Measurements from ENCODE around the gene SNHG17.
"Not testable (repeated sequence)": the region's sequence is repeated elsewhere in the genome, so short reads cannot be mapped to it uniquely, and the experiment has no call there.

The SNHG17 gene

DNA sequence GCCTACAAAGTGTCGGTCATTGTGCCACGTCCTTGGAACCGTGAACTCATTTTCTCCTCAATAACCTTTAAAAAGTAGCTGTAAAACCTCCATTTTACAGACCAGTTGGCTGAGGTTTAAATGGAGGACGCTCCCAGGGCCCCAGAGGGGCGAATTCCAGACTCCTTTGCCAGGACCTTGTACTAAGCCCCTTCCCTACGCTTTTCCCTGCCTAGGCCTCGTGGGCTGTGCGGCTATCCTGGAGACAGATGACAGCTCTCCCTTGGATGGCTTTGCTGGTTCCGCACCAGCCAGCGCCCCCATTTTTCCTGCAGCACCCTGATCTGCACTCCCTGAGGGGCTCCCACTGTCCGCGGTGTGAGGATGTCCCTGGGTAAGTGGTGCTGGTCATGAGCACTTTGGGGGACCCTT, 12.1 kb upstream of the SNHG17 start:
- no peak for DNase-seq

GRCh38 chr20:38446441-38447209, 11.5 kb upstream of the SNHG17 start:
- peak; percentile 73 for DNase-seq

DNA sequence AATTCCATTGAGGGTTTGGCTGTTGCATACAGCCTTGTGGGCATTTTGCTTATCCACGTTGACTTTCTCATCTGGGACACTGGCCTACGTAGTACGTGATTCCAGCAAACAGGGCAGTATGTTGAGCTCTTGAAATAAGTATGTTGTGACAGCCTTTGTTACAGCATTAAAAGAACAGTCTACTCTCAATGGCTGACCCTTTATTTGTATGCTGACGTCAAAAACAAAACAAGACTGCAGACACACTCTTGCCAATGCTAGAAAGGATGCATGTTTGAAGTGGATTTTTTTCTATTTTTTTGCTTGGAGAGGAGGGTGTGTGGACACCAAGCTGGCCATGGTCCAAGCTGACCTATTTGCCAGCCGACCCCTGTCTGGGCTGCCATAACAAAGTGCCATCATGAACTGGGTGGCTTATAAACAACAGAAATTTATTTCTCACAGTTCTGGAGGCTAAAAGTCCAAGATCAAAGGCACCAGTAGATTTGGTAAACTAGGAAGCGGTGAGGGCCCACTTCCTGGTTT, 10.8 kb upstream of the SNHG17 start:
- DNase-seq: no peak

DNA sequence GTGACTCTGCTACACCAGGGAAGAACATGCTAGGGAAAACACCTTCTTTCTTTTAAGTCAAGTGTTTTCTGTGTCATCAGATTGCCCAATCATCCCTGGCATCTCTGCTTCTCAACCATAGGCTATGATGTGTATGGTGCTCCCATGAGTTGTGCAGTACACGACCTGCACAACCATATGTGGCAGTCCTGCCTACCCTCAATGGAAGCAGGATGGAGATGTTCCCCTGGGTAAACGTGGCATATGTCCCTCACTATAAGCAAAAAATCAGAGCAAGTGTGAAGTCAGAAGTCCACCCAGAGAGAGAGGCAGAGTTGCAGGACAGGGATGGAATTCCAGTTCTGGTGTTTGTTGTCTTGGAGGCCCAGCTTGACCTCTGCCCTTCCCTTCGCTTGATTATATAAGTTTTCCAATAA, 10.3 kb upstream of the SNHG17 start:
- DNase-seq: no peak

- no peak for DNase-seq
These were observed 6.8 kb upstream of the SNHG17 start for GRCh38 chr20:38441916-38442315.

- DNase-seq: not testable (repeated sequence)
These were observed 6.0 kb upstream of the SNHG17 start for GRCh38 chr20:38441110-38441509.

- no peak for DNase-seq
These were observed 2.7 kb upstream of the SNHG17 start for GRCh38 chr20:38437796-38438195.

DNA sequence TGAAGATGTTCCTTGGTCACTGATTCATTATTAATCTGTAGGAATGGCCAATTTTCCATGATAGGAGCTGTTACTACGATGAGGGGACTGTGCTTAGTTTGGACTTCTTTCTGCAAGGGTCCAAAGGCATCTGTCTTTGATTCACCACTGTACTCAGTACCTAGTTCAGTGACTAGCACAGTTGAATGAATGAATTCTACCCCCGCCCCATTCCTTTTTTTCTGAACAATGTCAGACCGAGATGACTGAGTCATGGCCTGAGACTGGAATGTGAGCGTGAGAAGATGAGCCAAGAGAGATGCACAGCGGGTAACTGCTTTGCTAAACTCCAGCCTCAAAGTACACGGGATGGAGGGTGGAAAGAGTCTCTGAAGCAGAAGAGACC, 419 bp upstream of the SNHG17 start:
- no peak for DNase-seq

DNA sequence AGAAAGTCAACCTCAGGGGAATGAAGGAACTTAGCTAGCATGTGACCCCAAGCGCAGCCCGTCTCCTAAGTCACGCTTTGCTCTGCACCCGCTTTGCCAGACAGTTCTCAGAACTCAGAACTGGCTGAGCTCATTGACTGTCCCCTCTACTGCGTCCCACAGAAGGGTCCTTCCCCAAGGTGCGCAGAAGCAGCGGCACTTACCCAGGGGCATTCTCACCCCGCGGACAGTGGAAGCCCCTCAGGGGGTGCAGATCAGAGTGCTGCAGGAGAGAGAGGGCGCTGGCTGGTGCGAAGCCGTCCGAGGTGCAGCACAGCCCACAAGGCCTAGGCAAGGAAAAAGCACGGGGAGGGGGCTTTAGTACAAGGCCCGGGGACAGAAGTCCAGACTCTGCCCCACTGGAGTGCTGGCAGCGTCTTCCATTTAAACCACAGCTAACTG, 807 bp downstream of the SNHG17 start:
- no peak for DNase-seq

GRCh38 chr20:38433304-38433972, 1.7 kb downstream of the SNHG17 start:
- DNase-seq: no peak

DNA sequence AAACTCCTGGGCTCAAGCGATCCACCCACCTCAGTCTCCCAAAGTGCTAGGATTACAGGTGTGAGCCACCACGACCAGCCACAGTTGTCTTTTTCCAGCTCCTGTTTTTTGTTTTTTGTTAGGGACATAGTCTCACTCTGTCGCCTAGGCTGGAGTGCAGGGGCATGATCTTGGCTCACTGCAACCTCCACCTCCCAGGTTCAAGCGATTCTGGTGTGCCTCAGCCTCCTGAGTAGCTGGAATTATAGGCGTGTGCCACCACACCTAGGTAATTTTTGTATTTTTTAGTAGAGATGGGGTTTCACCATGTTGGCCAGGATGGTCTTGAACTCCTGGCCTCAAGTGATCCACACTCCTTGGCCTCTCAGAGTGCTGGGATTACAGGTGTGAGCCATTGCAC, 2.3 kb downstream of the SNHG17 start:
- DNase-seq: not testable (repeated sequence)

- DNase-seq: no peak
These were observed 2.8 kb downstream of the SNHG17 start for GRCh38 chr20:38432292-38432691.

DNA sequence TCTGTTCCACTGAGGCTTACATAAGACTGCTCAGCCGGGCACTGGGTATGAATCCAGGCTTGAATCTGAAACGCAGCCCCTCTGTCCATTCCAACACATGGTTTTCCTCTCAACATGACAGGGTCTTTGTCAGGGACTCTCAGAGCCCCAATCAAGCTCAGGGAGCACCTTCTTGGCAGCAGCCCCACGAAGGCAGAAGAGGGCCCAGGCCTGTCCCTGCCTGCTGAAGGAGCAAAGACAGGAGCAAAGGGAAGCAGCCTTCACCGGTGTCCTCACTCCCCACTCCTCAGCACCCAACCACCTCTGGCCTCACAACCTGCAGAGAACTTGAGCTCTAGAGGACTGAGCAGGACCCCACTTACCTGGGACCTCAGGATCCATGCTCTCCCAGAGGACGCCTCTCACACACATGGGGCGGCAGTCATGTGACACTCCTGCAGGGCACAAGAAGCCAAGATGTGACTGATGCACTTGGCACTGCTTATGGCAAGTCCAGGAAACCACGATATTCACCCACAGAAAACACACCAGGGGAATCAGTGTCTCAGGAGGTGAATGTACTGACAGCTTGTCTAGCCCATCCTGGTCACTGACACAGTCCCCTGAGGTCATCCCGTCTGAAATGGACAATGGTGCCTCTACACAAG, 4.3 kb downstream of the SNHG17 start:
- DNase-seq: no peak

DNA sequence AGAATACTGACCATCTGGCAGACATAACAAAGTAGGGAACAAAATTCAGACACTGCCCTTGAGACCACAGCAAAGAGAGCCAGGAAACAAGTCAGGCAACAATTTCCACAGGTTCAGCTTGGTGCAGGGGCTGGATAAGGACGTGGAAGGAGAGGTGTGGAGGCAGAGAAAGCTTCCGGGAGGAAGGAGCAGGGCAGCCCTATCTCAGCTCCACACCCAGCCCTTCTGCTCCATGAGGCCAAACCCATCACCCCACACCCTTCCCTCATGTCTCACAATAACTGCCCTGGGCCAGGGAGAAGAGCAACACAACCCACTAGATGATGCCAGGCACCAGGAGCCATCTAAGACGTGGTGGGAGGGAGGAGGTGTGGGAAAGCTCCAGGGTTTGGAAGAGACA, 5.8 kb downstream of the SNHG17 start:
- no peak for DNase-seq

DNA sequence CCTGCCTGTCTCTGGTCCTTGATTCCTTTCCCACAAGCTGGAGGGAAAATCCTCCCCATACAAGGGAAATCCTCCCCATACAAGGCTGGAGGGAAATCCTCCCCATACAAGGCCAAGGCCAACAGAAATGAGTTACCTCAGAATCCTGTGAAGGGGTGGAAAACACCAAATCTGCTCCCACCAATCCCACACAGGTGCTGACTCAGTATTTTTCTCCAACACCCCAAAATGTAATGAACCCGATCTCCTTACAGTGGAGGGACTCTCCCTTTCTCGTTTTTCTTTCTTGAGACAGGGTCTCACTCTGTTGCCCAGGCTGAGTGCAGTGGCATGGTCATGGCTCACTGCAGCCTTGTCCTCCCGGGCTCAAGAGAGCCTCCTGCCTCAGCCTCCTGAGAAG, 6.3 kb downstream of the SNHG17 start:
- no peak for DNase-seq

GRCh38 chr20:38427655-38428023, 7.5 kb downstream of the SNHG17 start:
- DNase-seq: no peak

- no peak for DNase-seq
These were observed 8.9 kb downstream of the SNHG17 start for GRCh38 chr20:38426006-38426897.

DNA sequence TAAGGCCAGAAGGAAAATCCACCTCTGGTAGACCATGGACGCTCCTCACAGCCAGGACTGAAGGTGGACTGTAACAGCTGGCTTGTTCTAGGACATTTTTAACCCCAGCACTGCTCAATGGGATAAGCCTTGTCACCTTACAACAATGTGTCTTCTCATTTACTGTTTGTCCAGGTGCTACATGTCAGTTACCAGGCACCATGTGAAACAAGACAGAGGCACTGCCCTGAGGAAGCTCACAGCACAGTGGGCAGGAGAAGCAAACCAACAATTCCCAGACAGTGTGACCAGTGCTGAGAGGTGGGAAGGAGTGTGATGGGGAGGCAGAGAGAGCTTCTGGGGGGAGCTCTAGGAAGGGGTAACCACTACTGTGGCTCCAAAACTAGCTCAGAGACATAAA, 10.7 kb downstream of the SNHG17 start:
- DNase-seq: no peak

GRCh38 chr20:38423541-38423940, 11.6 kb downstream of the SNHG17 start:
- no peak for DNase-seq

DNA sequence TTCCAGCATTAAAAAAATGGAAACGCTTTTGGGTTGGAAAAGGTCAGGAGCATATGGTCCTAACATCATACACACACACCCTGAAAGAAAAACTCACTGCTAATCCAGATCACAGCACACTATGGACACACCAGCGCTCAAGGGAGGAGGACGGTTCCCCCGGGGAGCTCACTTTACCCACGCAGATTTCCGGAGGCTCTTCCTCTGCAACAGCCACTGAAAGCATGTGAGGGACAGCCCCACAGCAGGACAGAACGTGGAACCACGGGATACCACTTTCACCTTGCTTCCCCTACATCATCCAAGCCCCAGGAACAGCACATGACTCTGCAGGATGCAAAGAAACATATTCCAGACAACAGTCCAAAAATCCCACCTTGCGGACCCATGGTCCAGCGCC, 13.2 kb downstream of the SNHG17 start:
- DNase-seq: no peak

- no peak for DNase-seq
These were observed 14.6 kb downstream of the SNHG17 start for GRCh38 chr20:38420388-38421085.

DNA sequence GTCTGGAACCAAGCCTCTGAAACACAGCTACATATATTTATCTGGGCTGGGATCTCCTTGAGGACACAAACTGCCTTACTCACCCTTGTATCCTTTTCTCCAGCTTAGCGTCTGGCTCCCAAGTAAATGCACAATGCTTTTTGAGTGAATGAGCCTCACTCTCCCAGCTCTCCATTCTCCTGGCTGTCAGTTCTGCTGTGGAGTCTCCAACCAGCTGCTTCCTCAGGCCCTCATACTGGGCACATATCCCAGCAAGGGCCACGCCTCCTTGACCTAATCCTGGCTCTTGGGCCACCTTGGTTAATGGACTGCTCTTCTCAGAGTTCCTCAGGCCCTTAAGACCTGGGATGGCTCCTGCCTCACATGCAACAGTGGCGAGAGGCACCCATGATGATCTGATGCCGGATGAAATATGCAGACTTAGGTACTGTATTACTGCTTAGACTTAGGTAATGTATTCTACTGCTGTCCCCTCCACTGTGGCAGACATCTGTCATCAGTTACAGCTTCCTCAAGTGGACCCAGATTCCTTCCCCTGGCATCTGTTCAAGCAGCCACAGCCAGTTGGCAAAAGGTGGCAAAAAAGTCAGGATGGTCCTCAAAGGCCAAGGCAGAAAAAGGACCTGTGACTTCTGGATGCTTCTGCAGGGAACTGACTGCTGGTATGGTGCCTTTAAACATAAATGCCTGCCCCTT, 16.5 kb downstream of the SNHG17 start:
- DNase-seq: no peak

All from NCI-H510A treated with DMSO at 0.1 percent for 48 hours (cell line).